ENCODE measurements around the gene MBD2.

The MBD2 gene

GRCh38 chr18:54141041-54141608, 83.3 kb downstream of the MBD2 start:
- no peak for TF ChIP-seq KLF7 (tag by site-specific recombination; IDR thresholded peaks at IDR 0.05; ENCODE audit: borderline replicate concordance)
- no peak for TF ChIP-seq ZEB2 (tag by site-specific recombination; IDR thresholded peaks at IDR 0.05)
- no peak for TF ChIP-seq ZNF558 (tag by site-specific recombination; IDR thresholded peaks at IDR 0.05)
- ChIA-PET CTCF (interaction anchor here (1.0 to 1.2 kb wide), 2 partner anchors 11 to 21 kb away, joined by 3 read pairs; no protein-coding TSS in a partner anchor), POLR2A (no interaction called here)
- no peaks in the 10 kb centered on the region for H3K9me3 ChIP-seq (ENCODE audit: control insufficient read depth, insufficient read depth, low read depth, low read length)
- no peaks in the 10 kb centered on the region for H3K4me1 ChIP-seq (ENCODE audit: control insufficient read depth, insufficient read depth, low read length)
- H3K27ac ChIP-seq (ENCODE audit: extremely low read depth, low read depth, low read length), result no peak overlapping the region
- H3K36me3 ChIP-seq (ENCODE audit: control insufficient read depth in 2 of 2, insufficient read depth in 1 of 2, low read length in 2 of 2), result no peaks in the 10 kb centered on the region
- no peak overlapping the region for H3K4me3 ChIP-seq (ENCODE audit: low read depth, low read length)

- no peaks in the 10 kb centered on the region for H3K36me3 ChIP-seq (ENCODE audit: control insufficient read depth in 2 of 2, insufficient read depth in 1 of 2, low read length in 2 of 2)
- ChIA-PET CTCF (no interaction called here), POLR2A (no interaction called here)
These were observed 83.8 kb downstream of the MBD2 start for GRCh38 chr18:54140641-54141040.

More at GRCh38 chr18:54140641-54141040, 83.8 kb downstream of the MBD2 start:
- Histone ChIP-seq H3K9me3 (ENCODE audit: control insufficient read depth, insufficient read depth, low read depth, low read length) (no peaks in the 10 kb centered on the region), H3K4me3 (ENCODE audit: low read depth, low read length) (no peak overlapping the region), H3K27ac (ENCODE audit: extremely low read depth, low read depth, low read length) (no peak overlapping the region), H3K4me1 (ENCODE audit: control insufficient read depth, insufficient read depth, low read length) (no peaks in the 10 kb centered on the region)
- TF ChIP-seq ZNF514 (tag by site-specific recombination; IDR thresholded peaks at IDR 0.05) (no peak), GLIS1 (tag by site-specific recombination; IDR thresholded peaks at IDR 0.05) (no peak), ZNF449 (tag by site-specific recombination; IDR thresholded peaks at IDR 0.05) (no peak), ZBTB6 (tag by site-specific recombination; IDR thresholded peaks at IDR 0.05) (no peak), ZNF416 (tag by site-specific recombination; IDR thresholded peaks at IDR 0.05) (no peak), ZSCAN30 (tag by site-specific recombination; IDR thresholded peaks at IDR 0.05) (no peak), PBX3 (CRISPR knock-in tag; IDR thresholded peaks at IDR 0.05) (no peak), ZEB2 (tag by site-specific recombination; IDR thresholded peaks at IDR 0.05) (no peak), ZNF2 (tag by site-specific recombination; IDR thresholded peaks at IDR 0.05) (no peak), BCL11B (tag by site-specific recombination; IDR thresholded peaks at IDR 0.05; ENCODE audit: low read depth) (no peak), ZNF16 (tag by site-specific recombination; IDR thresholded peaks at IDR 0.05; ENCODE audit: low read depth) (no peak), ZBTB8A (tag by site-specific recombination; IDR thresholded peaks at IDR 0.05) (no peak), ZNF510 (tag by site-specific recombination; IDR thresholded peaks at IDR 0.05; ENCODE audit: insufficient replicate concordance) (no peak), ZNF658 (tag by site-specific recombination; IDR thresholded peaks at IDR 0.05) (no peak)
- TF ChIP-seq, protein P1, sequence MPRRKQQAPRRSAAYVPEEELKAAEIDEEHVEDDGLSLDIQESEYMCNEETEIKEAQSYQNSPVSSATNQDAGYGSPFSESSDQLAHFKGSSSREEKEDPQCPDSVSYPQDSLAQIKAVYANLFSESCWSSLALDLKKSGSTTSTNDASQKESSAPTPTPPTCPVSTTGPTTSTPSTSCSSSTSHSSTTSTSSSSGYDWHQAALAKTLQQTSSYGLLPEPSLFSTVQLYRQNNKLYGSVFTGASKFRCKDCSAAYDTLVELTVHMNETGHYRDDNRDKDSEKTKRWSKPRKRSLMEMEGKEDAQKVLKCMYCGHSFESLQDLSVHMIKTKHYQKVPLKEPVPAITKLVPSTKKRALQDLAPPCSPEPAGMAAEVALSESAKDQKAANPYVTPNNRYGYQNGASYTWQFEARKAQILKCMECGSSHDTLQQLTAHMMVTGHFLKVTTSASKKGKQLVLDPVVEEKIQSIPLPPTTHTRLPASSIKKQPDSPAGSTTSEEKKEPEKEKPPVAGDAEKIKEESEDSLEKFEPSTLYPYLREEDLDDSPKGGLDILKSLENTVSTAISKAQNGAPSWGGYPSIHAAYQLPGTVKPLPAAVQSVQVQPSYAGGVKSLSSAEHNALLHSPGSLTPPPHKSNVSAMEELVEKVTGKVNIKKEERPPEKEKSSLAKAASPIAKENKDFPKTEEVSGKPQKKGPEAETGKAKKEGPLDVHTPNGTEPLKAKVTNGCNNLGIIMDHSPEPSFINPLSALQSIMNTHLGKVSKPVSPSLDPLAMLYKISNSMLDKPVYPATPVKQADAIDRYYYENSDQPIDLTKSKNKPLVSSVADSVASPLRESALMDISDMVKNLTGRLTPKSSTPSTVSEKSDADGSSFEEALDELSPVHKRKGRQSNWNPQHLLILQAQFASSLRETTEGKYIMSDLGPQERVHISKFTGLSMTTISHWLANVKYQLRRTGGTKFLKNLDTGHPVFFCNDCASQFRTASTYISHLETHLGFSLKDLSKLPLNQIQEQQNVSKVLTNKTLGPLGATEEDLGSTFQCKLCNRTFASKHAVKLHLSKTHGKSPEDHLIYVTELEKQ (tag by site-specific recombination; IDR thresholded peaks at IDR 0.05; ENCODE audit: borderline replicate concordance), result no peak

Data from HEK293 (cell line).